HTERT RPE-1 (cell line): ENCODE data around the gene KDM8.

Experiments used
- in situ Hi-C: fragments of 300-500 bp; cut with MboI; formaldehyde crosslinking; loops from 4 replicates; pipeline ENCODE4 v1.14.3; 2020; ENCODE audit warnings: low sequenced_read_pairs

KDM8 gene

GRCh38 chr16:27214084-27214961 lies 11.0 kb downstream of the KDM8 start:
- in situ Hi-C loops = no loop called here

GRCh38 chr16:27215660-27216059 lies 12.3 kb downstream of the KDM8 start:
- in situ Hi-C loops = no loop called here

GRCh38 chr16:27216297-27216885 lies 13.1 kb downstream of the KDM8 start:
- in situ Hi-C loops = no loop called here

- in situ Hi-C loops = no loop called here
Observed at GRCh38 chr16:27217256-27217655, 13.9 kb downstream of the KDM8 start.

- in situ Hi-C loops = no loop called here
Observed at GRCh38 chr16:27218756-27219155, 15.4 kb downstream of the KDM8 start.

- in situ Hi-C loops = no loop called here
Observed at GRCh38 chr16:27219161-27219560, 15.8 kb downstream of the KDM8 start.

GRCh38 chr16:27220120-27220519 lies 16.8 kb downstream of the KDM8 start:
- in situ Hi-C loops = no loop called here

GRCh38 chr16:27220527-27220926 lies 17.2 kb downstream of the KDM8 start:
- in situ Hi-C loops = no loop called here

GRCh38 chr16:27220991-27221390 lies 17.7 kb downstream of the KDM8 start:
- in situ Hi-C loops = no loop called here

- in situ Hi-C loops = no loop called here
Observed at GRCh38 chr16:27221576-27222248, 18.4 kb downstream of the KDM8 start.

- in situ Hi-C loops = no loop called here
Observed at GRCh38 chr16:27222249-27223225, 19.2 kb downstream of the KDM8 start.

- in situ Hi-C loops = no loop called here
Observed at GRCh38 chr16:27223226-27223610, 19.9 kb downstream of the KDM8 start.

- in situ Hi-C loops = no loop called here
Observed at GRCh38 chr16:27223701-27224100, 20.4 kb downstream of the KDM8 start.

GRCh38 chr16:27224271-27224737 lies 21.0 kb downstream of the KDM8 start:
- in situ Hi-C loops = no loop called here

GRCh38 chr16:27224741-27225300 lies 21.5 kb downstream of the KDM8 start:
- in situ Hi-C loops = no loop called here

GRCh38 chr16:27225536-27226360 lies 22.4 kb downstream of the KDM8 start:
- in situ Hi-C loops = no loop called here

- in situ Hi-C loops = no loop called here
Observed at GRCh38 chr16:27226476-27226875, 23.1 kb downstream of the KDM8 start.

- in situ Hi-C loops = no loop called here
Observed at GRCh38 chr16:27226976-27227705, 23.8 kb downstream of the KDM8 start.

- in situ Hi-C loops = no loop called here
Observed at GRCh38 chr16:27228045-27228444, 24.7 kb downstream of the KDM8 start.
